GM12874 (cell line): ENCODE results near the gene GPR78.

Source experiments
- TF ChIP-seq, protein P1 (sequence below): IDR thresholded peaks from 2 replicates; pipeline ENCODE4 v1.5.1; 2011; ENCODE audit warnings: low read depth, mild to moderate bottlenecking, control low read depth, low read length, moderate library complexity; ENCODE audit not compliant: insufficient read depth

Gene GPR78

DNA sequence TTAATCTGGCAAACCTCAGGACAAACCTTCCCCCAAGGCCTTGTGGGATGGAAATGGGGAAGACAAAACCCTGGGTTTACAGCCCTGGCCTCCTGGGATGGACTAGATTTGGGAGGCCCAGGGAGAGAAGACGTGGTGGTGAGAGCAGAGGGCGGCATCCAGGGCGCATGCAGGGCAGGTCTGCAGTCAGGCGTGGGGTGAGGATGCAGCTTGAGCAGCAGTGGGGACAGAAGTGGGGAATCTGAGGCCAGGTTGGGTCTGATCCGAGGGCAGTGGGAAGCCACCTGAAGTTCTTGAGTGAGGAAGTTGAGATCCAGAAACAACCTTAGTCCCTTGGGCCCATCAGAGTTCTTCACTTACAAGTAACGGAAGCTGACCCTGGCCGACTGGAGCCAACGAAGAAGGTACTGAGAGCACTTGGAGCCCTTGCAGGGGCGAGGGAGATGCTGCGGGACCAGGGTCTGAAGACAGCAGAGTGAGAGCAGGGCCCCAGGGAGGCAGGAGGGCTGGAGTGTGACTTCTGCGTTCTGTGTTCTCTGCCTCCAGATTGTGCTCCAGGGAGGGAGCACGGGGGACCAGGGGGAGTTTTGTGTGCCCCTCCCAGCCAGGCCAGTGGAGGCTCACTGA is 42.0 kb upstream of the GPR78 start:
- TF ChIP-seq, protein P1, sequence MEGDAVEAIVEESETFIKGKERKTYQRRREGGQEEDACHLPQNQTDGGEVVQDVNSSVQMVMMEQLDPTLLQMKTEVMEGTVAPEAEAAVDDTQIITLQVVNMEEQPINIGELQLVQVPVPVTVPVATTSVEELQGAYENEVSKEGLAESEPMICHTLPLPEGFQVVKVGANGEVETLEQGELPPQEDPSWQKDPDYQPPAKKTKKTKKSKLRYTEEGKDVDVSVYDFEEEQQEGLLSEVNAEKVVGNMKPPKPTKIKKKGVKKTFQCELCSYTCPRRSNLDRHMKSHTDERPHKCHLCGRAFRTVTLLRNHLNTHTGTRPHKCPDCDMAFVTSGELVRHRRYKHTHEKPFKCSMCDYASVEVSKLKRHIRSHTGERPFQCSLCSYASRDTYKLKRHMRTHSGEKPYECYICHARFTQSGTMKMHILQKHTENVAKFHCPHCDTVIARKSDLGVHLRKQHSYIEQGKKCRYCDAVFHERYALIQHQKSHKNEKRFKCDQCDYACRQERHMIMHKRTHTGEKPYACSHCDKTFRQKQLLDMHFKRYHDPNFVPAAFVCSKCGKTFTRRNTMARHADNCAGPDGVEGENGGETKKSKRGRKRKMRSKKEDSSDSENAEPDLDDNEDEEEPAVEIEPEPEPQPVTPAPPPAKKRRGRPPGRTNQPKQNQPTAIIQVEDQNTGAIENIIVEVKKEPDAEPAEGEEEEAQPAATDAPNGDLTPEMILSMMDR = no peak

DNA sequence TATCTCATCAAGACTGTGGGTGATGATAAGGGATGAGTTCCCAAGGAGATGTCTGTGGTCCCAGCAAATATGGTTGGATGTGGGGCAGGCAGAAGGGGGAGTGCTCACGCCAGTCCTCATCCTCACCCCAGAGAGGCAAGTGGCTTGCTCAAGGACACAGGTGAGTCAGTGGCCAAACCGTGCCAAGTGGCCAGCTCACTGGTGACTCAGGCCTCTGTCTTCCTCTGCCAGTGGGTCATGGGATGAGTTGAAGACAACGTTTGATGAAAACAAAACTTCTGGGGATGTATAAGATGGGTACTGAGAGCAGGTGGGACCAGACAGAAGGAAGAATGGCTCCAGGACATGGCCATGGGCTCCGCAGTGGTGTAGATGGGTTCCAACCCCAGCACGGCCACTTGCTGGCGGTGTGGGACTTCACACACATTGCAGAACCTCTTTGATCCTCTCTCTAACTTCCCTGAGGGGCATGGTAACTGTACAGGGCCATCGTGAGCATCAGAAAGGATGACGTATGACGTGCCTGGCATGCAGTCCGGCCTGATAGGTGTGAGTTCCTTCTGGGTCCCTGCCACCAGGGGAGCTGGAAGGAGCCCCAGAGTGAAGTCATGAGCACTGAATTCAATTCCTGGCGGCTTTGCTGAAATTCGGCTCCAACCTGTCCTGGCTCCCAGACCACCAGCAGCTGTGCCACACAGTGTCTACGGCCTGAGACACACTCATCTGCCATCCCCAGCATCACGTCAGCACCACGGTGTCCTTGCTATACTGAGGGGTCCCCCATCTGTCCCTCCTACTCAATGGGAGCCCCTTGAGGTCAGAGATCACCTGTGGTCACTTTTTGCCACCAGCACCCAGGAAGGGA is 41.3 kb upstream of the GPR78 start:
- TF ChIP-seq, protein P1 = no peak

DNA sequence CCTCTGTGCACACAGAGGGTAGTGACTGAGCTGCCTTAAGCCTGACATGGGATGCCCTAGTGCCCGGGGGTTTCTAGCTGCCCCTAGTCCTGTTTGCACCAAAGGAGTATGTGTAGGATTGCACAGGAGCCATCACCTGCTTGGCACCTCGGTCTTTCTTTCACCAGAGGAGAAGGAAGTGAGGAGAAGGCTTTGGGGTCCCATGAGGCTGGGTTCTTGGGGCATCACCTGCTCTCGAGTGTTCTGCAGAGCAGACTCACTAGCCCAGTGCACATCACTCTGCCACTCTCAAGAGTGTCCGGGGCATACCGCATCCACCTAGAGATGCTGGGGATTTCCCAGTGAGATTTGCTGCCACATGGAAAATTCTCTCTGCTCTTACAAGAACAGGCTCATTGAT is 40.5 kb upstream of the GPR78 start:
- TF ChIP-seq, protein P1 = no peak

DNA sequence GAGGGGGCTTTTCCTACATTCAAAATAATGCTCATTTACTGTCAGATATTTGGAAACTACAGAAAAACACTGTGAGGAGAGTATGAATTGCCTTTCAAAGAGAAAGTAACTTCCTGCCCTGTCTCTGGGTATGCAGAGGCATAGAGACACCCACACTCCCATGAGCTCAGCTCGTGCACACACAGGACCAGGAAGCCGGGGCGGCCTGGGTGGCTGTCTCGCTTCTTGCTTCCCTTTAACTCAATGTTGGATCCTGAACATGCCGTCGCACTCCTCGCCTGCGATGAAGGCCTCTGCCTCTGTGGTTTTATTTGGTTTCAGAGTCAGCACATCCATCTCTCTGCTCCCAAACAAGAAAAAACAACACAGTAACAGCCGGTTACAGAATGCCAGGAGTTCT is 40.1 kb upstream of the GPR78 start:
- TF ChIP-seq, protein P1 = no peak

DNA sequence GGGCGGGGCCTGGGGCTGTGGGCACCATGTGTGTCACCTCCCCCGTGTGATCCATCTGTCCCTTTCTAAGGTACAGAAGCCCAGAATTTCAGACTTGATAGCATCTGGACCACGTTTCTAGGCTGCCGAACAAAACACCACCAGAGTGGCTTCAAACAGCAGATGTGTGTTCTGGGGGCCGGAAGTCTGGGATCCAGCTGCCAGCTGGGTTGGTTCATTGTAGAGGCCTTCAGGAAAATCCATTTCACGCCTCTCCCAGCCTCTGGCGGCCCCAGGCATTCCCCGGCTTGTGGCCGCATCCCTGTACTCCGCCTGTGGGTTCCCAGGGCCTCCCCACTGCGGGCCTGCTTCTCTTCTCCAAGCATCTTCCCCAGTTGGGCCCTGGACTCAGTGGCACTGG is 39.6 kb upstream of the GPR78 start:
- TF ChIP-seq, protein P1 = no peak

DNA sequence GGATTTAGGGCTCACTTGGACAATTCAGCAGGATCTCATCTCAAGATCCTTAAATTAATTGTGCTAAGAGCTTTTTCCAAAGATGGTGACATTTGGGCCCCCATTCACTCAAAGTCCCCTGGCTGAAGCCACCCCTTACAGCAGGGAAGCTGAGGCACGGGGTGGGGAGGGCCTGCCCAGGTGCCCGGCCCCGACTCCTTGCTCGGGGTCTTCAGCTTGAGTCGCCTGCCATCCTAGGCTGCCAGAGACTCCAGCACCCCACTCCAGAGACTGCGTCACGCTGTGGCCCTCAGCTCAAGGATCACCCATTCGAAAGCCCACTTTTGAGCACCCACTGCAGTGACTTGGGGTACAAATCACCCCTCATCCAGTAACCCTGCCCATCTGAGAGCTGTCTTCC is 39.2 kb upstream of the GPR78 start:
- TF ChIP-seq, protein P1 = no peak

DNA sequence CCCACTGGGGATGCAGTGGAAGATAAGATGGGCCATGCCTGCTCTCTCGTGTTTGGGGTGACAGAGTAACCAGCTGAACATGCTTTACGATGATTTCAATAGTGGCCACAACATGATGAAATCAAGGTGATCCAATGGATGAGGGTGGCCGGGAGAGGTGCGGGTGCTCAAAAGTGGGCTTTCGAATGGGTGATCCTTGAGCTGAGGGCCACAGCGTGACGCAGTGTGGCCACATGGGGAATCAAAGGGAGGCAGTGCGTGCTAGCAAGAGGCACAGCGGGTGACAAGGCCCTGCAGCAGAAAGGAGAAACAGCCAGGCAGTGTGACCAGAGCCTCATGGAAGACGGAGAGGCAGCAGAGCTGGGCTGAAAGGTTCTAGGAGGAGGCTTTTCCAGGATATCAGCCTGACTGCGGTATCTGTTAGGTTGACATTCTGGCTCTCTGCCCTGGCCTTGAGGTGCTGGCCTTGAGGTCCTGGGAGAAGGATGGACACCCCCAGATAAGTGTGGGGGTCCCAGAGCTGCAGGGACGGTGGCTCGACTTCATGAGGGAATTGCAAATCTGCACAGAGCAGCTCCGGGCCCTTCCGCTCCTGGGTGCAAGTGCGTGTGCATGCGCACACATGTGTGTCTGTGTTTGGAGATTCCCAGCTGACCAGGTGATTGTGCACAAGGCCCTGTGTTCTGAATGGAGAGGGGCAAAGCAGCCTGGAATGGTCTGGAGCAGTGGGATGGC is 38.0 kb upstream of the GPR78 start:
- TF ChIP-seq, protein P1 = no peak
